Fibroblast of skin of scalp (primary cell): ENCODE results near the gene RFX1. TPM values are rescaled to one million over a fixed set of nuclear protein-coding genes. Genes with fewer than 3 reads are reported as not detected.
A peak's percentile ranks its signal among the peaks of the same experiment; 100 is the strongest.
"Not testable (repeated sequence)": the region's sequence is repeated elsewhere in the genome, so short reads cannot be mapped to it uniquely, and the experiment has no call there.

Source experiments
- DNase-seq: peaks from one replicate; pipeline ENCODE4 v3.0.0-alpha.2; 2013
- polyA plus RNA-seq, 2 experiments: library from polyadenylated mRNA; unstranded; fragments of 120-200 nt; gene quantifications; one replicate each; pipeline ENCODE4 v1.2.1, GENCODE V29; 2013; ENCODE audit not compliant: insufficient read length in 2 of 2

The RFX1 gene
- 7.4 TPM for polyA plus RNA-seq (2013, experiment 1 of 2; ENCODE audit: insufficient read length)
- 6.4 TPM for polyA plus RNA-seq (2013, experiment 2 of 2; ENCODE audit: insufficient read length)

GRCh38 chr19:14006085-14006765 lies at the start of gene RFX1:
Gene RFX1, minus strand, starts transcription at chr19:14006320. Its CDS starts 12,477 bp downstream, at chr19:13993843.
- DNase-seq, result peak; percentile 100

GRCh38 chr19:14055396-14055795 lies 49.3 kb upstream of the RFX1 start:
- DNase-seq, result no peak

- no peak for DNase-seq
Observed at GRCh38 chr19:14054721-14055120, 48.6 kb upstream of the RFX1 start.

- no peak for DNase-seq
Observed at GRCh38 chr19:14054099-14054498, 48.0 kb upstream of the RFX1 start.

- no peak for DNase-seq
Observed at GRCh38 chr19:14053500-14053899, 47.4 kb upstream of the RFX1 start.

- no peak for DNase-seq
Observed at GRCh38 chr19:14053032-14053431, 46.9 kb upstream of the RFX1 start.

GRCh38 chr19:14052470-14052869 lies 46.4 kb upstream of the RFX1 start:
- no peak for DNase-seq

GRCh38 chr19:14051980-14052379 lies 45.9 kb upstream of the RFX1 start:
- DNase-seq, result no peak

- not testable (repeated sequence) for DNase-seq
Observed at GRCh38 chr19:14050961-14051360, 44.8 kb upstream of the RFX1 start.

GRCh38 chr19:14050512-14050911 lies 44.4 kb upstream of the RFX1 start:
- DNase-seq, result no peak

- DNase-seq, result peak; percentile 22
Observed at GRCh38 chr19:14048443-14049153, 42.5 kb upstream of the RFX1 start.

- DNase-seq, result not testable (repeated sequence)
Observed at GRCh38 chr19:14047866-14048265, 41.7 kb upstream of the RFX1 start.

- peak; percentile 54 for DNase-seq
Observed at GRCh38 chr19:14042659-14043608, 36.8 kb upstream of the RFX1 start.

- no peak for DNase-seq
Observed at GRCh38 chr19:14039181-14039580, 33.1 kb upstream of the RFX1 start.

- DNase-seq, result peak; percentile 68
Observed at GRCh38 chr19:14035706-14036105, 29.6 kb upstream of the RFX1 start.

GRCh38 chr19:14035159-14035558 lies 29.0 kb upstream of the RFX1 start:
- not testable (repeated sequence) for DNase-seq

- no peak for DNase-seq
Observed at GRCh38 chr19:14033946-14034345, 27.8 kb upstream of the RFX1 start.

GRCh38 chr19:14031719-14032480 lies 25.8 kb upstream of the RFX1 start, which contains the start of gene IL27RA:
Gene IL27RA, plus strand, starts transcription at chr19:14031762. Its CDS starts 111 bp downstream, at chr19:14031873.
- DNase-seq, result peak; percentile 53

GRCh38 chr19:14030997-14031718 lies 25.0 kb upstream of the RFX1 start:
- DNase-seq, result no peak

GRCh38 chr19:14028901-14029300 lies 22.8 kb upstream of the RFX1 start:
- DNase-seq, result no peak

GRCh38 chr19:14027856-14028450 lies 21.8 kb upstream of the RFX1 start, which contains the start of gene RLN3:
Gene RLN3, plus strand, starts transcription at chr19:14028148. Its CDS starts 57 bp downstream, at chr19:14028205.
- no peak for DNase-seq
